ENCODE measurements around the gene STX7.

STX7 gene

DNA sequence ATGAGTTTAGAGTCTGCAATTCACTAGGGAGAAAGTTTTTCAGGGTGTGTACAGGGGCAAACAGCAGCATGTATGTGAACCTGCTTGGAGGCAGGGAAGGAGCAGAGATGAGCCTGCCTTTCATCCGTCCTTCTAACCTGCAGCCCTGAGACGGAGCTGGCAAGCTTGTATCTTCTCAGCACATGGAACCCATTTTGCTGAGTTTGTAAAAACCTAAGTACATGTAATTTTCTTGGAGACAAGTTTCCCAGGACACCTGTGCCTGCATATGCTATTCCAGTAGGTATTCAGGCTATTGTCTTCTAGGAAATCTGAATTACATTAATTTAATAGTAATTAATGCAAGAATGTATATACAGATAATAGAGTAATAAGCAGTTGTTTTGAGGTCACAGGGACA, 82.8 kb downstream of the STX7 start:
- H3K4me1 Mint-ChIP-seq (ENCODE audit: low read depth) = no peaks in the 10 kb centered on the region
- H3K9me3 Mint-ChIP-seq = no peaks in the 10 kb centered on the region
- no peaks in the 10 kb centered on the region for H3K36me3 Mint-ChIP-seq (ENCODE audit: low read depth)
- no peak overlapping the region for H3K27ac Mint-ChIP-seq
- H3K27me3 Mint-ChIP-seq (ENCODE audit: low read depth) = peaks cover 7% of the 10 kb centered on the region
- H3K4me3 Mint-ChIP-seq = no peak overlapping the region

DNA sequence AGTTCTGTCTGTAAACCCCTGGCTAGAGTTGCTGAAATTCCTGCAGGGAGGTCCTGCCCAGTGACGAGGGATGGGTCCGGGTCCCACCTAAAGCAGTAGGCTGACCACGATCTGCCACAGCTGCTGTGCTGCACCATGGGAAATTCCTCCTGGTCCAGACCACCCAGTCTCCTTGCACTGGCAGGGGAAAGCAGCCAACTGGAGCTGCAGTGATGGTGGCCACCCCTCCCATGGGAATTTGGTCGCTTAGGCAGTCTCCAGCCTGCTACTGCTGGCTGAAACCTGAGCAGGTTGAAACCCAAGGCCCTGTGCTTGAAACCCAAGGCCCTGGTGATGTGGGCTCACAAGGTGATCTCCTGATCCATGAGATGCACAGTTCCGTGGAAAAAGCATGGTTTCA, 87.7 kb downstream of the STX7 start:
- Mint-ChIP-seq H3K4me1 (ENCODE audit: low read depth) (no peaks in the 10 kb centered on the region), H3K27me3 (ENCODE audit: low read depth) (peaks cover 3% of the 10 kb centered on the region), H3K27ac (no peak overlapping the region), H3K4me3 (no peak overlapping the region), H3K9me3 (peaks cover 12% of the 10 kb centered on the region), H3K36me3 (ENCODE audit: low read depth) (no peaks in the 10 kb centered on the region)

DNA sequence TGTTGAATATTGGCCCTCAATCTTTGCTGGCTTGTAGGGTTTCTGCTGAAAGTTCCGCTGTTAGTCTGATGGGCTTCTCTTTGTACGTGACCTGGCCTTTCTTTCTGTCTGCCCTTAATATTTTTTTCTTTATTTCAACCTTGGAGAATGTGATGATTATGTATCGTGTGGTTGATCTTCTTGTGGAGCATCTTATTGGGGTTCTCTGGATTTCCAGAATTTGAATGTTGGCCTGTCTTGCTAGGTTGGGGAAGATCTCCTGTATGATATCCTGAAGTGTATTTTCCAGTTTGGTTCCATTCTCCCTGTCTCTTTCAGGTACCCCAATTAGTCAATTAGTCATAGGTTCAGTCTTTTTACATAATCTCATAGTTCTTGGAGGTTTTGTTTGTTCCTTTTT, 89.1 kb downstream of the STX7 start:
- H3K9me3 Mint-ChIP-seq = peaks cover 12% of the 10 kb centered on the region
- H3K27me3 Mint-ChIP-seq (ENCODE audit: low read depth) = peaks cover 7% of the 10 kb centered on the region
- no peak overlapping the region for H3K27ac Mint-ChIP-seq
- H3K4me1 Mint-ChIP-seq (ENCODE audit: low read depth) = no peaks in the 10 kb centered on the region
- no peaks in the 10 kb centered on the region for H3K36me3 Mint-ChIP-seq (ENCODE audit: low read depth)
- no peak overlapping the region for H3K4me3 Mint-ChIP-seq

DNA sequence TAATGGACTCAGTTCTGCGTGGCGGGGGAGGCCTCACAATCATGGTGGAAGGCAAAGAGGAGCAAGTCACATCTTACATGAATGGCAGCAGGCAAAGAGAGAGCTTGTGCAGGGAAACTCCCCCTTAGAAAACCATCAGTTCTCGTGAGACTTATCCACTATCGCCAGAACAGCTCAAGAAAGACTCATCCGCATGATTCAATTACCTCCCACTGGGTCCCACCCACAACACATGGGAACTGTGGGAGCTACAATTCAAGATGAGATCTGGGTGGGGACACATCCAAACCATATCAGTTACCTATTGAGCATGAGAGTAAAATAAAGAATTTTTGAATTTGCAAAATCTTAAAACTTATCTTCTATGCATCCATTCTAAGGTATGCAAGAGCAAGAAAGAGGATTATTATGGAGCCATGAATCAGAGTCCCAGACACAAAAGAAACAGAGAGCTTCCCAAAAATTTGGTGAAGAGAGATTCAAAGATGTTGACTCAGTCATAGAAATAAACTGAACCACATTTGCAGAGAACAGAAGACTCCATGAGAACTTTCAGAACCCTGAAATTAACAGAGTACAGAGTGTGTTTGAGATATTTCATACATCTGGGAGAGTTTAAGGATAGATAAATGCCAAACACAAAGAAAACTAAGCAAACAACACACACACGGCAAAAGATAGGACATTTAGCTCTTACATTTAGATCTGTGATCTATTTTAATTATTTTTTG, 94.5 kb downstream of the STX7 start:
- Mint-ChIP-seq H3K36me3 (ENCODE audit: low read depth) (no peaks in the 10 kb centered on the region), H3K4me3 (no peak overlapping the region), H3K27ac (no peak overlapping the region), H3K4me1 (ENCODE audit: low read depth) (no peaks in the 10 kb centered on the region), H3K27me3 (ENCODE audit: low read depth) (peaks cover 26% of the 10 kb centered on the region), H3K9me3 (peaks cover 20% of the 10 kb centered on the region)

DNA sequence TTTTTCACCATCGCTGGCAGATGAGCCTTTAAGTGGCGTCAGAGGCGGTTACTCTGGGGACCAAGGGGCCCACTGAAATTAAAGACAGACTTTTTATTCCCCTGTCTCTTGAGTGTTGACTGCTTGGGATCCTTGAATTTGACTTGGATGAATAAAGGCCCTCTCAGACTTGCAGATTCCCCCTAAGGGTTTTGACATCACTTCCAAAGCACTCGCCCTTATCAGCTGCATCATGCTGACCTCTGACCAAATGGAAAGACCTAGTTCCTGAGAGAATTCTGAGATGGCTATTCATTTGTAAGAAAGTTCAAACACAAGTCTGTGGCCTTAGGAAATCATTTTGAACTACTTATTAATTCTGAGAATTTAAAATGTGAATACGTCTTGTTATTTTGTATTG, 98.2 kb downstream of the STX7 start:
- H3K4me3 Mint-ChIP-seq = no peak overlapping the region
- no peaks in the 10 kb centered on the region for H3K36me3 Mint-ChIP-seq (ENCODE audit: low read depth)
- no peak overlapping the region for H3K27ac Mint-ChIP-seq
- H3K4me1 Mint-ChIP-seq (ENCODE audit: low read depth) = no peaks in the 10 kb centered on the region
- H3K9me3 Mint-ChIP-seq = peaks cover 8% of the 10 kb centered on the region
- H3K27me3 Mint-ChIP-seq (ENCODE audit: low read depth) = peaks cover 40% of the 10 kb centered on the region

DNA sequence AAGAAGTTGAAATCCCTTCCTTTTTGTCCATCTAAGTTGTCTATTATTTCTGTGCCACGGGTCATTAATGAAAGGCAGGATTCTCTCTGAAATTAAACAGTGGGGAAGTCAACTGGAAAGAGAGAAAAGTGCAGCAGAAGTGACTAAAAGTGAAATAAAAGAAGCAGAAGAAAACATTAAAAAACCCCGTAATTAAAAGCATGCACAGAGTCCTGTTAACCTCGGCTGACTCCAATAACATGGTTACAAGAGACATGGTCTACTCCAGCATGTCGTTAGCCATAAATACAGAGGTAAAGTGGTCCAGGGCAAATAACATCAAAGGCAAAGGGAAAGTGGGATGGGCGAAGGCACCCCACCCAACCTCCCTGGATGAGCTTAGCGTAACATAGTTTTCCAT, 98.6 kb downstream of the STX7 start:
- no peaks in the 10 kb centered on the region for H3K4me1 Mint-ChIP-seq (ENCODE audit: low read depth)
- no peaks in the 10 kb centered on the region for H3K36me3 Mint-ChIP-seq (ENCODE audit: low read depth)
- no peak overlapping the region for H3K4me3 Mint-ChIP-seq
- H3K27ac Mint-ChIP-seq = no peak overlapping the region
- H3K9me3 Mint-ChIP-seq = peaks cover 8% of the 10 kb centered on the region
- peaks cover 35% of the 10 kb centered on the region for H3K27me3 Mint-ChIP-seq (ENCODE audit: low read depth)

DNA sequence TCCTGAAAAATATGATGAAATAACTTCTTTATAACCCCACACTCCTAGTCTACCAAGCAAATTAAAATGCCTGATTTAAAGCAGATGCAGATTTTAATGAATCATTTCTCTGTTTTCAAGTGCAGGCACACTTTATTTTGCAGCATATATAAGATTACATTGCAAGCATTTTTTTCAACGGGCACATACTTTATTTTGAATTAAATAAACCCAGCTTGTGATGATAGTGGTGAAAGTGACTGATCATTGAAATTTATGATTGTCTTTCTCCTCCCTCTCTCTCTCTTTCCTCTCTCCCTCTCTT, 99.5 kb downstream of the STX7 start:
- peaks cover 42% of the 10 kb centered on the region for H3K27me3 Mint-ChIP-seq (ENCODE audit: low read depth)
- no peaks in the 10 kb centered on the region for H3K36me3 Mint-ChIP-seq (ENCODE audit: low read depth)
- no peak overlapping the region for H3K4me3 Mint-ChIP-seq
- H3K9me3 Mint-ChIP-seq = peaks cover 8% of the 10 kb centered on the region
- no peaks in the 10 kb centered on the region for H3K4me1 Mint-ChIP-seq (ENCODE audit: low read depth)
- H3K27ac Mint-ChIP-seq = no peak overlapping the region

DNA sequence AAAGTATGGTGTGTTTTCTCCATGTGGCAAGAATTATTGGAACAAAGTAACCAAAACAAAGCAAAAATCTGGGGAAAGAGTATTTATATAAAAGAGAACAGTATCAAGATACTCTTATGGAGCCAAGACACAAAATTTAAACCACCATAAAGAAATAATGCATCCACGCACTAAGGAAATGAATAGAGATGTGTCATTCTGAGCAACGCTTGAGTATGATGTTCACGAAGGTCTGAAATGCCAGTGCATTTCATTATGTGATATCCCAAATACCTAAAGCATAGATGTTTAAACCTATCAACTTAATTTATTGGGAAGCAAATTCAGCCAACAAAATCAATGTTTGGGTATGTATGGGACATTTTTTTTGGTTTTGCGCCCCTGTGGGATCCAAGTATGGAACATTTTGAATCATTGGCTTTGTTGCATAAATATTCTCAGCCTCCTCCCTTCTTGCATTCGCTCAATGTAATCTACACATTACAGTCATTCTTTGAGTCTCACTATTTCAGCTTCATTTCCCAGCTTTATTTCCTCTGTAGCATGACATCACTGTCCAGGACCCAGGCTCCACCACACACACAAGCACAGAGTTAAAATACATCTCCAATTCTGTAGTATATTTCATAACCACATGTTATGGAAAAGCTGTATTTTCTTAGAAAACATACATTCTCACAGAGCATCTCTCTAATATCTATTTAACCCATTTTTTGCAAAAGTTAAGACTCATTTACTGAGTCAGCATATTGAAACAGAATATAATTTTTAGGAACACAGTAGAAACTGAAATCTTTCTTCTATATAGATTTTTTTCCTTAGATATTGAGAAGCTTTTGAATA, 100.0 kb downstream of the STX7 start:
- Mint-ChIP-seq H3K4me1 (ENCODE audit: low read depth) (no peaks in the 10 kb centered on the region), H3K27me3 (ENCODE audit: low read depth) (peaks cover 39% of the 10 kb centered on the region), H3K9me3 (peaks cover 8% of the 10 kb centered on the region), H3K4me3 (no peak overlapping the region), H3K27ac (no peak overlapping the region), H3K36me3 (ENCODE audit: low read depth) (no peaks in the 10 kb centered on the region)

DNA sequence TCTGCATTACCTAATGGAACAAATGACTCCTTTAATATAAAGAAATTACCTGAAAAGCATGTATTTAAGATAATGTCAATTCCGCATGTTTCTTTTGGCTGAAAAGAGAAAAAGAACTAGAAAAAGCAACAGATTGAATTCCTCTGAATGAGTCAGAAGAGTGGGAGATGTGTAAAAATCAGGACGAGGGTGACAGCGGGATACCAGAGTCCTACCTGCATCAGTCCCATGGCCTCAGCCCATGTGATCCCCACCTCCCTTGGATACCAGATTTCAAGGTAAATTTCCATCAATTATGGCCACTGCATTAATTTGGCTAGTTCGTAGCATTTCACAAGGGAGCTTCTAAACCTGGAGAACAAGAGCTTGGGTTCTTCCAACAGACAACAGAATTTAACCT, 101.6 kb downstream of the STX7 start:
- H3K27ac Mint-ChIP-seq = no peak overlapping the region
- no peak overlapping the region for H3K4me3 Mint-ChIP-seq
- peaks cover 4% of the 10 kb centered on the region for H3K9me3 Mint-ChIP-seq
- no peaks in the 10 kb centered on the region for H3K36me3 Mint-ChIP-seq (ENCODE audit: low read depth)
- no peaks in the 10 kb centered on the region for H3K4me1 Mint-ChIP-seq (ENCODE audit: low read depth)
- peaks cover 35% of the 10 kb centered on the region for H3K27me3 Mint-ChIP-seq (ENCODE audit: low read depth)

DNA sequence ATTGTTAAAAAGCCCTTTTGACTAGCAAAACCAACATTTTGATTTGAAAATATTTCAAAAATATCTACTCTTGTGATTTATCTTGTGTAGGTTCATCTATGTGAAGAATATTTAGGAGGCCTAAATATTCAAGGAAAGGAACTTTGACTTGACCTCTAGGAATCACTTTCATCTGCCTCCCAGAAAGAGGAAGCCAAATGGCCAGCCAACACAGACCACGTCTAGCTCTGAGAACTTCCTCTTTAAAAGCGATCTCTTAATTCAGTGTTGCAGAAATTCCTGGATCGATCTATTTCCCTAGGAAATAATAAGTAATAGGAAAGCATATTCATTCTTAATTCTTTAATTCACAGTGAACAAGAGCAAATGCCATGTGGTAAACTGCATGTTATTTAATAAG, 102.1 kb downstream of the STX7 start:
- Mint-ChIP-seq H3K27ac (no peak overlapping the region), H3K27me3 (ENCODE audit: low read depth) (peaks cover 36% of the 10 kb centered on the region), H3K4me3 (no peak overlapping the region), H3K4me1 (ENCODE audit: low read depth) (no peaks in the 10 kb centered on the region), H3K36me3 (ENCODE audit: low read depth) (no peaks in the 10 kb centered on the region), H3K9me3 (peaks cover 4% of the 10 kb centered on the region)

DNA sequence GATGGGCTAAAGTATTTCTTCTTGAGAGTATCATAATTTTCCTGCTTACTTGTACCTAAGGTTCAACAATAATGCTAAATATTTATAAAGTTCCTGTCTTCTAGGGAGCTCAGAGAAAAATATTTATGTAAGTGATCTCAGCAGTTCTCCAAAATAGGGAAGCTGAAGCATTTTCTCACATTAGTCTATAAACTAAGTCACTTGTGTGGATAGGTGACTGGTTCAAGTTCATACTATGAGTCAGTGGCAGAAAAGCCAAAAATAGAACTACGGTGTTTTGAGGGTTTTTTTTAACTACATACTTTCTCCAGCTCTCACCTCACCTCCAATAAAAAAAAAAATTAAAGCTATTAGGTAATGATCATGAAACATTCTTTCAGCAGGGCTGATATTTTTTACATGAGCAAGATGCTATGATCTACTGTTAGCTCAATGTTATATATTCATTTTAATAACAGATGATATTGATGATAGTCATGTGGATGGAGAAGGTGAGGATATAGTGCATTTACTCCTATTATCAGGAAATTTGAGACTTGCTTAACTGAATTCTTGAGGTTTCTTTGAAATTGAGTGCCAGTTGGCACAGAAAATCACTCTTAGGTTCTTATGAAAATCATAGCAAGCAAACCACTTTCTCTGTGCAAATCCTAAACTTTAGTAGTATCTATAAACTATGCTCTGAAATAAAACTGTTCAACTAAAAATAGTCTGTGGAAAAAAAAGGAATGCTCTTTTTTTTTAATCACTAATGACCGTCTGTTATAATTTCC, 107.6 kb downstream of the STX7 start:
- Mint-ChIP-seq H3K4me1 (ENCODE audit: low read depth) (no peaks in the 10 kb centered on the region), H3K27me3 (ENCODE audit: low read depth) (peaks cover 60% of the 10 kb centered on the region), H3K27ac (no peak overlapping the region), H3K36me3 (ENCODE audit: low read depth) (peaks cover 3% of the 10 kb centered on the region), H3K4me3 (no peak overlapping the region), H3K9me3 (no peaks in the 10 kb centered on the region)

DNA sequence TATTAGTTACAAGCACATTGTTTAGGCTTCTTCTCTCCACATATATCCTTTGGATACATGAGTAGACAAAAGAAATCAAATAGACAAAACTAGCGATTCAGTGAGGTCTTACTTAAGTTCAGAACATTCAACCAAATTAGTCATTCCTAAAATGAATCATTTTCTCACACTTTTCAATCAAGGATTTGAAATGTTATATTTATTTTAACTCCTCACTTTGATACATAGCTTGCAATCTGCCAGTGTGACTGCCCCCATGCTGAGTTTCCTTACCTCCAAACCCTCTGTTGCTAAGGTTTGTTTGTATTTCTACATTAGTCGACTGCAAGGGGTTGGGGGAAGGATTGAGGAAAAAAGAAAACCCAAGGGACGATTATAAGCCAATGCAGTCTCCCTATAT, 108.2 kb downstream of the STX7 start:
- no peak overlapping the region for H3K27ac Mint-ChIP-seq
- peaks cover under 1% of the 10 kb centered on the region for H3K4me1 Mint-ChIP-seq (ENCODE audit: low read depth)
- no peaks in the 10 kb centered on the region for H3K9me3 Mint-ChIP-seq
- peaks cover 3% of the 10 kb centered on the region for H3K36me3 Mint-ChIP-seq (ENCODE audit: low read depth)
- H3K27me3 Mint-ChIP-seq (ENCODE audit: low read depth) = peaks cover 66% of the 10 kb centered on the region
- no peak overlapping the region for H3K4me3 Mint-ChIP-seq

DNA sequence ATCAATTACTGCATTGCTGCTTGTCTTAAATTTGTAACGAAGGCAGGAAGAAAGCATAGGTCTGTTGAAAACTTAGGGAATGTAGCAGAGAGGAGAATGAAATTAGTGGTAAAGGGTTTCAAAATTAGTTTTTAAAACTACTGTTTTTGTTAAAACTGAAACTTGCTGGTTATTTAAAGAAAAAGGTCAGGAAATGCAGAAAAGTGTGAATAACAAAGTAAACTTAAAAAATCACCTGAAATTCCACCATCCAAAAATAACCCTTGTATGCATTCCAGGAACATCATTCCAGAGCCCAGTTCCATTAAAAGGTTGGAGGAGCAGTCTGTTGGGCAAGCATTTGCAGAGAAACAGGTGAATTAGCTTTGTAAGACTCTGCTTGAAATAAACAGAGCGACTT, 108.6 kb downstream of the STX7 start:
- H3K36me3 Mint-ChIP-seq (ENCODE audit: low read depth) = peaks cover 3% of the 10 kb centered on the region
- no peaks in the 10 kb centered on the region for H3K9me3 Mint-ChIP-seq
- no peak overlapping the region for H3K4me3 Mint-ChIP-seq
- H3K27me3 Mint-ChIP-seq (ENCODE audit: low read depth) = peaks cover 70% of the 10 kb centered on the region
- no peak overlapping the region for H3K27ac Mint-ChIP-seq
- peaks cover 1% of the 10 kb centered on the region for H3K4me1 Mint-ChIP-seq (ENCODE audit: low read depth)

DNA sequence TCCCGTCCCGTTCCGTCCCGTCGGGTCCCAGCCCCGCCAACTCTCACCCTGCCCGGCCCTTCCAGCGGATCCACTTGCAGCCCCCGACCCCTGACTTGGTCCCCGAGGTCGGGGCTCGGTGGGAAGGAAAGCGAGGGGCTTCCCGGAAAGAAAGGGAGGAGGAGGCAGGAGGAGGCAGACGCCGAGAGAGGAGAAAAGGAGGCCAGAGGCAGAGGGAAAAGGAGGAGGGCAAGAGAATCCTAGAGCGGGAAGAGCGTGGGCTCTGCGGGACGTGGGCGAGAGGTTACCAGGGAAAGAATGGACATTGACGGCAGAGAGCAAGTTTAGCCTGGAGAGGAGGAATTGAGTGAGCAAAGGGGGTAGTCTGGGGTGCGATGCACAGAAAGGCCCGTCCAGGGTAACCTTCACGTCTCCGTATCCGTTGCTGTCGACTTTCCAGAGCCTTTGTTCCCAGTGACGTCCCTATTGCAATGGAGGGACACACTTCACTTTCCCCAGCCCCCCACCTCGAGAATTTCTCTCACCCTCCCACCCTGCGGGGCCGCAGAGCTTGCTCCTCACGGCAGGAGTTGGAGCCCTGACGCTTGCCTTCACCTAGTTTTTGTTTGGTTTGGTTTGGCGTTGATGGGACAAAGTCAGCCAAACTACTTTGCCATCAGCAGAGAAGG, 111.2 kb downstream of the STX7 start:
- no peak overlapping the region for H3K27ac Mint-ChIP-seq
- no peak overlapping the region for H3K4me3 Mint-ChIP-seq
- peaks cover 3% of the 10 kb centered on the region for H3K36me3 Mint-ChIP-seq (ENCODE audit: low read depth)
- H3K27me3 Mint-ChIP-seq (ENCODE audit: low read depth) = peaks cover 85% of the 10 kb centered on the region
- no peaks in the 10 kb centered on the region for H3K9me3 Mint-ChIP-seq
- H3K4me1 Mint-ChIP-seq (ENCODE audit: low read depth) = peaks cover 1% of the 10 kb centered on the region

All from T-helper 1 cell treated with Interleukin-12 subunit alpha and Interleukin-12 subunit beta and Interleukin-4 antibody, amounts not matched to agents 30 μg/mL and 1 μg/mL, for 36 hours (primary cell).